ENCODE results near the gene PITPNB. TPM values are rescaled to one million over a fixed set of nuclear protein-coding genes. Genes with fewer than 3 reads are reported as not detected.

Gene PITPNB
- polyA plus RNA-seq, 1 experiment, result 24.0 TPM

DNA sequence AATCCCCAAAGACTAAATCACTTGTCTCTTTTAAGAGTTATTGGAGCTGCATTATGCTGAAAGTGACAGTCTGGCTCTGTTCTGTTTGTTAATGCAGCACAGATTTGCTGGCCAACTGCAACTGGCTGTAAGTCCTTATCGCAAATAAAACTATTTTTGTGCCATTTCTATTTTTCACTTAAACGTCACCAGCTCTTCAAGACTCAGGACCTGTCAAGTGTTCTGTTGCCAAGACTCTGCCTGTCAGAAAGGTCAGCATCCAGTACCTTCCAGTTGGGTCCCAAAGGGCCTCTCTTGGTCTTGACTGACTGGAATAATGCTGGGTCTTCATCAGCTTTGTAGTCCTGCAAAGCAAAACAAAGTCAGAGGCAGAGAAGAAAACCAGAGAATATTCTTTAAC, 45.6 kb downstream of the PITPNB start:
- H3K36me3 ChIP-seq (ENCODE audit: control insufficient read depth, insufficient read depth, low read length), result peaks cover 3% of the 10 kb centered on the region; the same call in 1 of the 2 replicates
- CTCF ChIA-PET, result interaction anchor here (1.0 to 1.6 kb wide), 2 partner anchors 14 to 146 kb away, joined by 3 read pairs; no protein-coding TSS in a partner anchor
- TF ChIP-seq CTCF (IDR thresholded peaks at IDR 0.05; ENCODE audit: insufficient read depth, low read depth, low read length), result no peak
- POLR2A ChIA-PET, result no interaction called here
- no peak for DNase-seq (ENCODE audit: low read depth)
- H3K4me3 ChIP-seq (ENCODE audit: low read depth, low read length), result no peak overlapping the region
- no peaks in the 10 kb centered on the region for H3K27me3 ChIP-seq (ENCODE audit: control insufficient read depth, insufficient read depth, low read length)

- Histone ChIP-seq H3K27me3 (ENCODE audit: control insufficient read depth, insufficient read depth, low read length) (no peaks in the 10 kb centered on the region), H3K36me3 (ENCODE audit: control insufficient read depth, insufficient read depth, low read length) (peaks cover 3% of the 10 kb centered on the region; the same call in 1 of the 2 replicates), H3K4me3 (ENCODE audit: low read depth, low read length) (no peak overlapping the region)
- ChIA-PET POLR2A (no interaction called here), CTCF (interaction anchor here (1.1 kb wide), 1 partner anchor 65 kb away, joined by 4 read pairs; no protein-coding TSS in a partner anchor)
- TF ChIP-seq CTCF (IDR thresholded peaks at IDR 0.05; ENCODE audit: insufficient read depth, low read depth, low read length), result no peak
- no peak for DNase-seq (ENCODE audit: low read depth)
Observed at GRCh38 chr22:27872488-27872887, 46.6 kb downstream of the PITPNB start.

- TF ChIP-seq CTCF (IDR thresholded peaks at IDR 0.05; ENCODE audit: insufficient read depth, low read depth, low read length), result no peak
- H3K4me3 ChIP-seq (ENCODE audit: low read depth, low read length), result no peak overlapping the region
- H3K36me3 ChIP-seq (ENCODE audit: control insufficient read depth, insufficient read depth, low read length), result peaks cover 3% of the 10 kb centered on the region; the same call in 1 of the 2 replicates
- POLR2A ChIA-PET, result no interaction called here
- H3K27me3 ChIP-seq (ENCODE audit: control insufficient read depth, insufficient read depth, low read length), result no peaks in the 10 kb centered on the region
- CTCF ChIA-PET, result interaction anchor here (0.7 to 2.0 kb wide), 4 partner anchors 9 to 372 kb away, joined by 3 to 21 read pairs (median 4); no protein-coding TSS in a partner anchor
- DNase-seq (ENCODE audit: low read depth), result no peak
Observed at GRCh38 chr22:27871306-27872014, 47.6 kb downstream of the PITPNB start.

- CTCF ChIA-PET, result interaction anchor here (0.7 to 2.0 kb wide), 3 partner anchors 10 to 150 kb away, joined by 3 to 21 read pairs (median 3); no protein-coding TSS in a partner anchor
- no peak for TF ChIP-seq CTCF (IDR thresholded peaks at IDR 0.05; ENCODE audit: insufficient read depth, low read depth, low read length)
- no peak for DNase-seq (ENCODE audit: low read depth)
- POLR2A ChIA-PET, result no interaction called here
- H3K4me3 ChIP-seq (ENCODE audit: low read depth, low read length), result no peak overlapping the region
- H3K27me3 ChIP-seq (ENCODE audit: control insufficient read depth, insufficient read depth, low read length), result no peaks in the 10 kb centered on the region
- peaks cover 3% of the 10 kb centered on the region; the same call in 1 of the 2 replicates for H3K36me3 ChIP-seq (ENCODE audit: control insufficient read depth, insufficient read depth, low read length)
Observed at GRCh38 chr22:27870234-27871191, 48.5 kb downstream of the PITPNB start.
